HCT116 (cell line): ENCODE measurements around the gene CLN5.

ENCODE experiments used
- EGR1 ChIP-seq: IDR thresholded peaks from 2 replicates; pipeline ENCODE4 v1.6.1; 2012; ENCODE audit warnings: low read depth
- EZH2 ChIP-seq: fragments of 200-600 bp; sonication (generic); IDR thresholded peaks from 2 replicates; pipeline ENCODE4 v1.6.1; 2017; ENCODE audit warnings: antibody characterized with exemption, mixed run types
- FOSL1 ChIP-seq: IDR thresholded peaks from 2 replicates; pipeline ENCODE4 v1.6.1; 2012; ENCODE audit warnings: low read depth
- MAX ChIP-seq: IDR thresholded peaks from 2 replicates; pipeline ENCODE4 v1.6.1; 2012
- POLR2A ChIP-seq: IDR thresholded peaks from 2 replicates; pipeline ENCODE4 v1.7.0; 2011; ENCODE audit warnings: borderline replicate concordance; ENCODE audit not compliant: insufficient read depth, insufficient read length; ENCODE audit errors: extremely low read depth
- POLR2AphosphoS5 ChIP-seq: IDR thresholded peaks from 2 replicates; pipeline ENCODE4 v1.6.1; 2011; ENCODE audit warnings: mild to moderate bottlenecking, low read depth, low read length, moderate library complexity
- RAD21 ChIP-seq: IDR thresholded peaks from 2 replicates; pipeline ENCODE4 v1.6.1; 2012; ENCODE audit warnings: low read depth, mild to moderate bottlenecking
- SIN3A ChIP-seq: IDR thresholded peaks from 2 replicates; pipeline ENCODE4 v1.6.1; 2012; ENCODE audit warnings: low read depth
- SRF ChIP-seq: IDR thresholded peaks from 2 replicates; pipeline ENCODE4 v1.6.1; 2012; ENCODE audit warnings: low read depth
- TCF7L2 ChIP-seq: IDR thresholded peaks from 2 replicates; pipeline ENCODE4 v1.7.0; 2011; ENCODE audit warnings: borderline replicate concordance, inconsistent platforms; ENCODE audit not compliant: insufficient read depth, insufficient read length; ENCODE audit errors: extremely low read depth
- YY1 ChIP-seq: IDR thresholded peaks from 2 replicates; pipeline ENCODE4 v1.6.1; 2011; ENCODE audit warnings: low read length, low read depth, moderate library complexity, mild to moderate bottlenecking; ENCODE audit not compliant: insufficient replicate concordance; ENCODE audit errors: extremely low read depth
- ZNF274 ChIP-seq: fragments of 200-500 bp; sonication (Bioruptor generic); IDR thresholded peaks from 2 replicates; pipeline ENCODE4 v1.6.1; 2014; ENCODE audit warnings: mild to moderate bottlenecking, low read depth, low read length, inconsistent platforms
- TF ChIP-seq, protein P1 (sequence below), 3 experiments: fragments of 200-600 bp in 1 of 3; sonication (generic) in 1 of 3; IDR thresholded peaks in 2 of 3; conservative IDR thresholded peaks in 1 of 3; 2 replicates each; pipeline ENCODE4 v1.5.1; 2012 to 2017; ENCODE audit warnings: low read depth in 2 of 3, low read length in 2 of 3, antibody characterized with exemption in 1 of 3, borderline replicate concordance in 1 of 3, control low read depth in 1 of 3, mild to moderate bottlenecking in 1 of 3, mixed read lengths in 1 of 3, mixed run types in 1 of 3, moderate library complexity in 1 of 3; ENCODE audit not compliant: insufficient read depth in 1 of 3
- TF ChIP-seq, protein P2 (sequence below): IDR thresholded peaks from 2 replicates; pipeline ENCODE4 v1.6.1; 2011; ENCODE audit warnings: mild to moderate bottlenecking, low read length, moderate library complexity; ENCODE audit not compliant: insufficient replicate concordance; ENCODE audit errors: extremely low read depth

DNA sequence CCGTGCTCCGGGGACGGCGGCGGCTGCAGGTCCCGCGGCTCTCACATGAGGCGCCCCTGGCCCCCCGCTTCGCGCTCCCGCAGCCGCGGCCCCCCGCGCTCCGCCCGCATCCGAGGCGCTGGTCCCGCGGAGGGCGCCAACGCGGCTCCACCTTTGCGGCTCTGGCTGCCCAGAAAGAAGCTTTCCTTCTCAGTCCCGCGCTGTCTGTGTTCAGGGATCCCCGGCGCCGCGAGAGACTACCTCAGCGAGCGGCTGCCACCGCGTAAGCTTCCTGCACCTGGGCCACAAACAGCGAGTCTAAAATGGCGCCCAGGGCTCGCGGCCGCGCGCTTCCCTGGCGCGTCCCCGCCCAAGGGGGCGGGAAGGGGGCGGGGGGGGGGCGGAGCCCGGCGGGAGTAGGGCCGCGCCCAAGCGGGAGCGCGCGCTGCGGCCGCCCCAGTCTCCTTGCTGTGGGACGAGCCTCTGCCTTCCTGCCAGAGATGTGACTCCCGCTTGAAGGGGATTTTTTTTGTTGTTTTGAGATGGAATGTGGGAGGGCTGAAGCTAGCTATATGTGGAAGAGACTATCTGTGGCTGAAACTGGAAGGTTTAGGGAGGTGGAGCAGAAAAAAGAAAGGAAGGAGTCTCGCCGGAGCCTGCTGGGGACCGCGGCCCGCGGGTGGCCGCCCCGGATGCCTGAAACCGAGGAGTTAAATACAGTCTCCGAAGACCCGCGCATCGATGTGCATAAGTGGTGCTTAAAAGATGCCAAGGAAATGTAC is 35.2 kb downstream of the CLN5 start, which contains the start of gene FBXL3:
- TF ChIP-seq, protein P1, sequence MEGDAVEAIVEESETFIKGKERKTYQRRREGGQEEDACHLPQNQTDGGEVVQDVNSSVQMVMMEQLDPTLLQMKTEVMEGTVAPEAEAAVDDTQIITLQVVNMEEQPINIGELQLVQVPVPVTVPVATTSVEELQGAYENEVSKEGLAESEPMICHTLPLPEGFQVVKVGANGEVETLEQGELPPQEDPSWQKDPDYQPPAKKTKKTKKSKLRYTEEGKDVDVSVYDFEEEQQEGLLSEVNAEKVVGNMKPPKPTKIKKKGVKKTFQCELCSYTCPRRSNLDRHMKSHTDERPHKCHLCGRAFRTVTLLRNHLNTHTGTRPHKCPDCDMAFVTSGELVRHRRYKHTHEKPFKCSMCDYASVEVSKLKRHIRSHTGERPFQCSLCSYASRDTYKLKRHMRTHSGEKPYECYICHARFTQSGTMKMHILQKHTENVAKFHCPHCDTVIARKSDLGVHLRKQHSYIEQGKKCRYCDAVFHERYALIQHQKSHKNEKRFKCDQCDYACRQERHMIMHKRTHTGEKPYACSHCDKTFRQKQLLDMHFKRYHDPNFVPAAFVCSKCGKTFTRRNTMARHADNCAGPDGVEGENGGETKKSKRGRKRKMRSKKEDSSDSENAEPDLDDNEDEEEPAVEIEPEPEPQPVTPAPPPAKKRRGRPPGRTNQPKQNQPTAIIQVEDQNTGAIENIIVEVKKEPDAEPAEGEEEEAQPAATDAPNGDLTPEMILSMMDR (IDR thresholded peaks at IDR 0.05 in 2 of 3, conservative IDR thresholded peaks at IDR 0.05 in 1 of 3; ENCODE audit: borderline replicate concordance in 1 of 3, insufficient read depth in 1 of 3, low read depth in 2 of 3, low read length in 2 of 3) = no peak
- TF ChIP-seq SRF (no peak), EZH2 (no peak), MAX (no peak), POLR2A (peak; percentile 13), POLR2AphosphoS5 (peak; percentile 87), RAD21 (no peak), EGR1 (no peak), YY1 (peak; percentile 90), TCF7L2 (no peak), FOSL1 (no peak), ZNF274 (no peak), SIN3A (peak; percentile 66)
- TF ChIP-seq, protein P2, sequence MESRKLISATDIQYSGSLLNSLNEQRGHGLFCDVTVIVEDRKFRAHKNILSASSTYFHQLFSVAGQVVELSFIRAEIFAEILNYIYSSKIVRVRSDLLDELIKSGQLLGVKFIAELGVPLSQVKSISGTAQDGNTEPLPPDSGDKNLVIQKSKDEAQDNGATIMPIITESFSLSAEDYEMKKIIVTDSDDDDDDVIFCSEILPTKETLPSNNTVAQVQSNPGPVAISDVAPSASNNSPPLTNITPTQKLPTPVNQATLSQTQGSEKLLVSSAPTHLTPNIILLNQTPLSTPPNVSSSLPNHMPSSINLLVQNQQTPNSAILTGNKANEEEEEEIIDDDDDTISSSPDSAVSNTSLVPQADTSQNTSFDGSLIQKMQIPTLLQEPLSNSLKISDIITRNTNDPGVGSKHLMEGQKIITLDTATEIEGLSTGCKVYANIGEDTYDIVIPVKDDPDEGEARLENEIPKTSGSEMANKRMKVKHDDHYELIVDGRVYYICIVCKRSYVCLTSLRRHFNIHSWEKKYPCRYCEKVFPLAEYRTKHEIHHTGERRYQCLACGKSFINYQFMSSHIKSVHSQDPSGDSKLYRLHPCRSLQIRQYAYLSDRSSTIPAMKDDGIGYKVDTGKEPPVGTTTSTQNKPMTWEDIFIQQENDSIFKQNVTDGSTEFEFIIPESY = no peak
